Common myeloid progenitor, CD34-positive (primary cell): Measurements from ENCODE around the gene FBXO36.

Experiments used
- CTCF ChIA-PET: fragments of 350-600 bp; sonication (Branson Sonifier 250); formaldehyde crosslinking; loops from one replicate; lab custom pipeline; 2021; ENCODE audit warnings: antibody characterized with exemption; lab: Charles Lee
- POLR2A ChIA-PET: fragments of 350-600 bp; sonication (Branson Sonifier 250); formaldehyde crosslinking; loops from one replicate; lab custom pipeline; 2021; ENCODE audit warnings: antibody characterized with exemption; lab: Charles Lee
- DNase-seq, 3 donors: peaks; one replicate each; pipeline versions ENCODE4 v3.0.0 to v3.0.0-alpha.2; 2013
- H3K27ac ChIP-seq, 2 experiments: 1 replicate in 1 of 2; 2 replicates in 1 of 2; pipeline ENCODE4 v1.7.0; 2013; ENCODE audit warnings: inconsistent platforms in 2 of 2, low read length in 2 of 2, mild to moderate bottlenecking in 2 of 2, low read depth in 1 of 2, moderate library complexity in 1 of 2; ENCODE audit not compliant: severe bottlenecking in 2 of 2, insufficient read depth in 1 of 2, poor library complexity in 1 of 2
- H3K27me3 ChIP-seq, 5 experiments: replicated peaks in 2 of 5; 1 replicate in 3 of 5; 2 replicates in 2 of 5; pipeline versions ENCODE4 v1.6.1 to v1.7.0; 2013; ENCODE audit warnings: low read length in 4 of 5, mild to moderate bottlenecking in 2 of 5, moderate library complexity in 2 of 5, inconsistent platforms in 1 of 5; ENCODE audit not compliant: insufficient read depth in 5 of 5, control insufficient read depth in 4 of 5
- H3K36me3 ChIP-seq, 4 experiments: 1 replicate in 2 of 4; 2 replicates in 2 of 4; pipeline versions ENCODE4 v1.6.1 to v1.7.0; 2013; ENCODE audit warnings: low read length in 3 of 4, control low read depth in 1 of 4, mild to moderate bottlenecking in 1 of 4; ENCODE audit not compliant: control insufficient read depth in 4 of 4, insufficient read depth in 4 of 4
- H3K4me1 ChIP-seq, 4 experiments: 1 replicate in 3 of 4; 2 replicates in 1 of 4; pipeline versions ENCODE4 v1.6.1 to v1.7.1; 2013; ENCODE audit warnings: low read length in 3 of 4, mild to moderate bottlenecking in 3 of 4, control low read depth in 1 of 4, inconsistent platforms in 1 of 4, moderate library complexity in 1 of 4; ENCODE audit not compliant: control insufficient read depth in 4 of 4, insufficient read depth in 4 of 4; ENCODE audit errors: control extremely low read depth in 1 of 4
- H3K4me3 ChIP-seq, 7 experiments: 1 replicate in 4 of 7; 2 replicates in 3 of 7; pipeline versions ENCODE4 v1.5.1 to v1.7.0; 2013; ENCODE audit warnings: mild to moderate bottlenecking in 7 of 7, low read length in 6 of 7, moderate library complexity in 6 of 7, inconsistent platforms in 2 of 7, low read depth in 2 of 7, control low read depth in 1 of 7; ENCODE audit not compliant: insufficient read depth in 4 of 7, control insufficient read depth in 1 of 7; ENCODE audit errors: extremely low read depth in 1 of 7
- H3K9me3 ChIP-seq, 5 experiments: 1 replicate in 4 of 5; 2 replicates in 1 of 5; pipeline versions ENCODE4 v1.6.1 to v1.7.1; 2013; ENCODE audit warnings: low read length in 4 of 5, mild to moderate bottlenecking in 2 of 5, inconsistent platforms in 1 of 5, low read depth in 1 of 5, moderate library complexity in 1 of 5; ENCODE audit not compliant: control insufficient read depth in 4 of 5, insufficient read depth in 2 of 5; ENCODE audit errors: control extremely low read depth in 1 of 5
- WGBS: methylation state at CpG from one replicate; pipeline ENCODE4 v1.1.5; 2013; ENCODE audit not compliant: insufficient coverage; 5-methylcytosine and 5-hydroxymethylcytosine counted together

The FBXO36 gene

DNA sequence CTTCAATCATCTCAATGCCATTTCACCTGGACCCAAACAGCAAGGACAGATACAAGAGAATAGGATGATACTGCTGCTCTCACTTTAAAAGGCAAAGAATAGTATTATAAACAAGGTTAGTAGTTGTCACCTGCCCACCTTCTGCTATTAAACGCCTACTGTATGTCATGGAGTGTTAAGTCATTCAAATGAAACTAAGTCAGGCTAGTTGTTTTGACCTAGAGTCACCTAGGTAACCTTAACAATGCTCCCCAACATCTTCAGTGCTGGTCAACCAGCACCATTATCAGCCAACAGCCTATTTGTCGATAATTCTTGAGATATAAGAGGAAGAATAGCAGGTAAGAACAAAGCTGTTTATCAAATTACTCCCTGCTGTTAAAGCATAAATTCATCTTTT is 39.7 kb upstream of the FBXO36 start:
- ChIA-PET POLR2A (no interaction called here), CTCF (no interaction called here)
- Histone ChIP-seq H3K4me3 (no peak overlapping the region), H3K36me3 (peaks cover 8 to 32% (median 18%) of the 10 kb centered on the region in 4 experiments), H3K9me3 (no peaks in the 10 kb centered on the region), H3K4me1 (no peaks in the 10 kb centered on the region), H3K27me3 (no peaks in the 10 kb centered on the region), H3K27ac (peak overlapping the region in 1 of 2 experiments; percentile 15)
- no peak for DNase-seq
- WGBS, result no CpG with 5 or more reads among the region's 2 CpGs

DNA sequence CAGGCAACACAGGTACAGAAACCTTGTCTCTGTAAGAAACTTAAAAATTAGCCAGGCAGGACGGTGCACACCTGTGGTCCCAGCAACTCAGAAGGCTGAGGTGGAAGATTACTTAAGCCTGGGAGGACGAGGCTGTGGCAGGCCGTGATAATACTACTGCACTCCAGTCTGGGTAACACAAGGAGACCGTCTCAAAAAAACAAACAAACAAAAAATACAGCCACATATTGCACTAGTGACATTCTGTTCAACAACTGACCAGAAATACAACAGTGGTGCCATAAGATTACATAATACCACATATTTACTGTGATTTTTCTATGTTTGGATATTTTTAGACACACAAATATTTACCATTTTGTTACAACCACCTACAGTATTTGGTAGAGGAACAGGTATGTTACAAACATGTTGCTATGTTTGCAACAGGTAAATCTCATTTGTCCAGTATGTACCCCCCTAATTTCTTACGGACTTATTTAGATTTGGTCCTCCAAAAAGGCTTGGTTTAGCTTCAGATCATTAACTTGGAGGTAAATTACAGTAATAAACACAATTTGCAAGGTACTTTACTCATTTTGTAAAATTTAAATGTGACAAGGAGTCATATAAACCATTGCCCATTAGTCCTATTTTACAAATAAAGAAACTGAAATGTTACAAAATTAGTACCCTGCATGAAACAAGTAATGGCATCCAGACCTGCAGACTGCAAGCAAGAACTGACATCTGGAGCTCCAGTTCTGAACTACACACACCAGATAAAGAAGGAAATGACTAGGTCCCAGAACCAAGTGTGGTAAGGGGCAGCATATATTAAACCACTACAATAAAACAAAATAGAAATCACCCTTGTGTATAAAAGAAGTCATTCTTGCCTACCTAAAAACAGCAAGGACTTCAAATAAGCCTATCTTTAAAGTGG is 37.3 kb upstream of the FBXO36 start:
- POLR2A ChIA-PET, result no interaction called here

DNA sequence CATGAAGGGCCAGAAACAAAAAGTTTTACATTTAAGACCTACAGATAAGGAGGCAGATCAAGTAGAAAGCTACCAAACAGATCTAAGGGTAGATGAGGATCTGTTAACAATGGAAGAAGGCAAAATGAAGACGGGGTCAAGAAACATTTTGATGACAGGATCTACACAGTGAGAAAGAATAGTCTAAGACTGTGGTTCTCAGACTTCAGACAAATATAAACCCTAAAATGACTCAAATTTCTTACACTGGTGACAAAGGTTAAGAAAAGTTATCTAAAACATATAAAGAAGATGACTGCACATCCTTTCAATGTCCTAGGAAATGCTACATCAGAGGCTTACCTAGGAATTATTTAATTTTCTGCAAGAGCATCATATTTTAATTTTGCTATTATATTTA is 34.9 kb upstream of the FBXO36 start:
- H3K9me3 ChIP-seq, result no peaks in the 10 kb centered on the region
- CTCF ChIA-PET, result interaction anchor here (0.8 kb wide), 1 partner anchor 9 kb away, joined by 3 read pairs; no protein-coding TSS in a partner anchor
- no peaks in the 10 kb centered on the region for H3K4me1 ChIP-seq
- no CpG with 5 or more reads among the region's 1 CpG for WGBS
- H3K4me3 ChIP-seq, result no peak overlapping the region
- H3K36me3 ChIP-seq, result peaks cover 2 to 9% (median 5%) of the 10 kb centered on the region in 4 experiments
- POLR2A ChIA-PET, result no interaction called here
- DNase-seq, result no peak
- H3K27me3 ChIP-seq, result no peaks in the 10 kb centered on the region
- no peak overlapping the region for H3K27ac ChIP-seq

More for the DNA sequence above, 37.3 kb upstream of the FBXO36 start:
- Histone ChIP-seq H3K36me3 (peaks cover 5 to 10% (median 5%) of the 10 kb centered on the region in 4 experiments), H3K4me3 (no peak overlapping the region), H3K9me3 (no peaks in the 10 kb centered on the region), H3K27ac (no peak overlapping the region), H3K4me1 (no peaks in the 10 kb centered on the region), H3K27me3 (no peaks in the 10 kb centered on the region)
- CTCF ChIA-PET, result interaction anchor here (0.8 to 1.4 kb wide), 3 partner anchors 10 to 26 kb away, joined by 3 read pairs; no protein-coding TSS in a partner anchor
- DNase-seq, result peak in 2 of 3 donors; percentile 10 to 15
- 92% methylated on average over 3 of the region's 5 CpGs for WGBS

DNA sequence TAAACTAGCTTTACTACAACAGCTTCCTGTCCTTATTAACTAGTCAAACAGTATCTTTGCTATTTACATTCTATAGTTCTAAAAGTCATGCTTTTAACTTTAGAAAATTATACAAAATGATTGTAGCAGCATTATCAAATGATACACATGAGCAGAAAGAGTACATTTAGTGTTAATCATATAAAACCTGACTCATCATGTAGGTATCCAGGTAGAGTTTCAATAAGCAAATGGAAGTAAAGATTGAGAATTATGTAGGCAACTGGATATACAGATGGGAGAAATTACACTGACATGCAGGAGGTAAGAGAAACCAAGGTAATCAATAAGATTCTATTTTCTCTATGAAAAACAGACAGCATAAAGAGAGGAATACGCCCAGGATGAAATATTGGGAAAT is 34.3 kb upstream of the FBXO36 start:
- no CpG with 5 or more reads among the region's 1 CpG for WGBS
- H3K4me1 ChIP-seq, result no peaks in the 10 kb centered on the region
- no peak overlapping the region for H3K4me3 ChIP-seq
- no peak for DNase-seq
- peaks cover 2 to 7% (median 5%) of the 10 kb centered on the region in 4 experiments for H3K36me3 ChIP-seq
- no peaks in the 10 kb centered on the region for H3K9me3 ChIP-seq
- H3K27me3 ChIP-seq, result no peaks in the 10 kb centered on the region
- ChIA-PET CTCF (no interaction called here), POLR2A (no interaction called here)
- H3K27ac ChIP-seq, result no peak overlapping the region

DNA sequence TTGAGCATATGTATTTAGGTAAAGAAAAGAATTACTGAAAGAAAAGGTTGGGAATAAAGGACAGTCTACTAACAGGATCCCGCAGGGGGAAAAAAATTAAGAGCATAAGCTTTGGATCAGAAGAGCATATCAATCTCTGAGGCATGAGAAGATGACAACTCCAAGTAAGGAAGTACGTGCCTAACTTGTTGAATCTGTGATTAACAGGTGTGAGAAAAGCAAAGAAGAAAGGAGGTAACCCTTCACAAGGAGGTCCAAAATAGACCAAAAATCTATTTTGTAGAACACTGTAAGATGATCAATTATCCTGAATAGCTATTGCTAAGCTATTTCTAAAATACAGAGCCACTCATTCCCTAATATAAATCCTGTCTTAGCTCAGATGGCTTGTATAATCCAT is 33.3 kb upstream of the FBXO36 start:
- H3K4me1 ChIP-seq, result no peaks in the 10 kb centered on the region
- no peaks in the 10 kb centered on the region for H3K27me3 ChIP-seq
- POLR2A ChIA-PET, result no interaction called here

DNA sequence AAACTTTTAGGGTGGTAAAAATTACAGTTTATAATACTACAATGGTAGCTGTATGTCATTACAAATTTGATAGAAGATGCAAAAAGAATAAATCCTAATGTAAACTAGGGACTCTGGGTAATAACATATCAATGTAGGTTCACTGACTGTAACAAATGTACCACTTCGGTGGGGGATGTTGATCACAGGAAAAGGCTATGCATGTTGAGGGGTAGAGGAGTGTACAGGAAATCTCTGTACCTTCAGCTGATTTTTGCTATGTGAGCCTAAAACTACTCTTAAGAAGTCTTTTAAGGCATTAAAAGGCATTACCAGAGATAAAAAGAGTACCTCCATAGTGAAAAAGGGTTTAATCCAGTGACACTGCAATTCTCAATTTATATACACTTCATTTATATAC is 25.4 kb upstream of the FBXO36 start:
- Histone ChIP-seq H3K36me3 (peaks cover 0 to 20% (median 3%) of the 10 kb centered on the region in 4 experiments), H3K9me3 (no peaks in the 10 kb centered on the region), H3K4me3 (no peak overlapping the region), H3K27ac (no peak overlapping the region), H3K4me1 (peaks cover 3 to 5% (median 3%) of the 10 kb centered on the region in 4 experiments), H3K27me3 (no peaks in the 10 kb centered on the region)
- no peak for DNase-seq
- CTCF ChIA-PET, result interaction anchor here (0.8 to 1.3 kb wide), 3 partner anchors 9 to 14 kb away, joined by 3 read pairs; no protein-coding TSS in a partner anchor
- POLR2A ChIA-PET, result interaction anchor here (0.7 kb wide), 1 partner anchor 22 kb away, joined by 3 read pairs; no protein-coding TSS in a partner anchor
- 0% methylated on average over 1 of the region's 1 CpG for WGBS

More for the DNA sequence above, 33.3 kb upstream of the FBXO36 start:
- peaks cover 2 to 10% (median 5%) of the 10 kb centered on the region in 4 experiments for H3K36me3 ChIP-seq
- no peak for DNase-seq
- H3K9me3 ChIP-seq, result no peaks in the 10 kb centered on the region
- WGBS, result 96% methylated on average over 2 of the region's 2 CpGs
- H3K27ac ChIP-seq, result no peak overlapping the region
- CTCF ChIA-PET, result interaction anchor here (0.6 to 1.0 kb wide), 3 partner anchors 20 to 71 kb away, joined by 3 to 4 read pairs (median 3); no protein-coding TSS in a partner anchor
- no peak overlapping the region for H3K4me3 ChIP-seq

DNA sequence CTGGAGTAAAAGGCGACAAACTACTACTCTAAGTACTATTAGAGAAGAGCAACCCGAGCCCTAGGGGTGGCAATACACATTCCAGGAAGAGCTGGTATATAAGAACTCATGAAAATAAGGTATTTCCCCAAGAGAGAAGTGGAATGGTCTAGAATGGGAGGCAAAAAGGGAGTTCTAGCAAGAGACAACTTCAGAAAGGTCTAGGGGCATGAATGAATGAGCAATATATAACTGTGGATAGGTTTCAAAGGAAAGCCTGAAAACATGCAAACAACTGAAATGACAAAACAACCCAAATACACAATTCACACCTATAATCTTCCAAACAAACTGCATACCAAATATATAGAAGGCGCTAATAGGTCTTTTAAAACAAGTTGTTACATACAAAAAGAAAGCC is 22.7 kb upstream of the FBXO36 start:
- Histone ChIP-seq H3K27me3 (no peaks in the 10 kb centered on the region), H3K36me3 (peaks cover 3 to 26% (median 11%) of the 10 kb centered on the region in 4 experiments), H3K4me1 (peaks cover 3 to 5% (median 3%) of the 10 kb centered on the region in 4 experiments), H3K4me3 (no peak overlapping the region), H3K9me3 (no peaks in the 10 kb centered on the region), H3K27ac (no peak overlapping the region)
- 88% methylated on average over 1 of the region's 3 CpGs for WGBS
- no peak for DNase-seq
- POLR2A ChIA-PET, result no interaction called here
- CTCF ChIA-PET, result interaction anchor here (0.6 to 2.8 kb wide), 2 partner anchors 9 to 11 kb away, joined by 3 to 9 read pairs; no protein-coding TSS in a partner anchor
